SK-N-MC (cell line): ENCODE data around the gene MAGI2.

Source experiments
- EZH2 ChIP-seq: fragments of 200-600 bp; sonication (generic); IDR thresholded peaks from one replicate; pipeline ENCODE4 v1.6.1; 2017; ENCODE audit warnings: antibody characterized with exemption
- POLR2AphosphoS5 ChIP-seq: IDR thresholded peaks from 2 replicates; pipeline ENCODE4 v1.6.1; 2012; ENCODE audit warnings: mild to moderate bottlenecking, low read depth, low read length, borderline replicate concordance

DNA sequence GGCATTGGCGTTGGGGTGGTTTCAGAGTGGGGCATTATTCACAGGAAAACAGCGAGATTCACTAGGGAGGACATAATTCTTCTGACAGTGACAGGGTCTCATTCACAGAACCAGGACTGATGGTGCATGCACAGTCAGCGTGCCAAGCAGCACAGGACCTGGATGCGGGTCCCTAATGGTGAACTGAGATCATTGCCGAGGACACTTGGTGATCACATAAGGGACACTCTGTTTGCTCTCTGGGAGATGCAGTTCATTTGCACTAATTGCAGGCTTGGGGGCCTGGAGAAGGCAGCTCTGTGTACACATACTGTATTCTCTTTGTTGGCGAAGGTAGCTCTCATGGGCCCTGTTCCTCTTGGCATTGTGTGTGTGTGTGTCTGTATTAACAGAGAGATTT is 938.8 kb downstream of the MAGI2 start:
- TF ChIP-seq POLR2AphosphoS5 (no peak), EZH2 (no peak)
